Measurements from ENCODE around the gene CREB3L2. TPM values are rescaled to one million over a fixed set of nuclear protein-coding genes. Genes with fewer than 3 reads are reported as not detected.

The CREB3L2 gene
- total and polyA plus RNA-seq, 2 of the 8 experiments (the other 6 are each of a cell fraction or from before 2014, with no cell fraction given) = 14.4 to 48.3 TPM

- H3K27ac ChIP-seq (ENCODE audit: low read depth, low read length) = no peak overlapping the region
- no peaks in the 10 kb centered on the region for H3K27me3 ChIP-seq (replicated peaks in 1 of 4; ENCODE audit: control insufficient read depth in 3 of 4, extremely low read depth in 1 of 4, insufficient read depth in 3 of 4, low read length in 3 of 4)
- no peak overlapping the region for H4K91ac ChIP-seq (replicated peaks; ENCODE audit: insufficient read length, low read length)
- no peak overlapping the region for H3K56ac ChIP-seq (replicated peaks; ENCODE audit: insufficient read length, low read depth, low read length)
- H3K79me1 ChIP-seq (ENCODE audit: low read depth, low read length) = peaks cover 9% of the 10 kb centered on the region; the same call in 1 of the 2 replicates
- no peak overlapping the region for H2BK20ac ChIP-seq (ENCODE audit: low read length)
- H2BK12ac ChIP-seq (ENCODE audit: low read depth, low read length) = no peak overlapping the region; the same call in 1 of the 2 replicates
- H3K4me3 ChIP-seq (ENCODE audit: extremely low read depth in 1 of 4, insufficient read depth in 2 of 4, low read depth in 3 of 4, low read length in 4 of 4) = no peak overlapping the region
- no peak overlapping the region for H2BK5ac ChIP-seq (ENCODE audit: low read depth, low read length)
- H3K23ac ChIP-seq (ENCODE audit: insufficient read length) = no peak overlapping the region
- no peak overlapping the region for H3K14ac ChIP-seq (ENCODE audit: insufficient read length)
- H3K79me2 ChIP-seq (ENCODE audit: control insufficient read depth in 1 of 2, insufficient read depth in 2 of 2, low read length in 2 of 2) = peaks cover 3 to 65% of the 10 kb centered on the region in 2 experiments; a peak in 3 of 4 replicates
- H2BK120ac ChIP-seq (replicated peaks; ENCODE audit: low read depth, low read length) = no peak overlapping the region
- no peak overlapping the region for H3K4ac ChIP-seq (replicated peaks; ENCODE audit: insufficient read length, low read depth, low read length)
- H4K20me1 ChIP-seq (replicated peaks in 1 of 2; ENCODE audit: control insufficient read depth in 1 of 2, insufficient read depth in 2 of 2, low read length in 2 of 2) = no peaks in the 10 kb centered on the region
- H3K4me2 ChIP-seq (ENCODE audit: insufficient read depth in 1 of 2, low read depth in 2 of 2, low read length in 2 of 2) = no peak overlapping the region
- H3K9ac ChIP-seq (replicated peaks in 1 of 4; ENCODE audit: extremely low read depth in 1 of 4, low read depth in 3 of 4, low read length in 3 of 4) = no peak overlapping the region
- 91% methylated on average over 7 of the region's 7 CpGs; no CpG with 5 or more reads in 1 of the 2 experiments for WGBS, 2 experiments (ENCODE audit: extremely low coverage in 1 of 2, insufficient coverage in 1 of 2, insufficient read length in 1 of 2, insufficient replicate concordance in 2 of 2, low coverage in 1 of 2, low lambda C conversion rate in 2 of 2, missing lambda C conversion rate in 1 of 2)
- no peaks in the 10 kb centered on the region for H3K9me3 ChIP-seq (ENCODE audit: insufficient read depth in 2 of 2, low read depth in 1 of 2, low read length in 1 of 2)
- no peaks in the 10 kb centered on the region for H3K23me2 ChIP-seq (ENCODE audit: low read depth, low read length)
- no peaks in the 10 kb centered on the region; a peak in 1 of 8 replicates for H3K36me3 ChIP-seq (ENCODE audit: control insufficient read depth in 2 of 4, insufficient read depth in 4 of 4, low read length in 3 of 4)
- DNase-seq (ENCODE audit: low read depth in 1 of 2, low spot score in 2 of 2) = no peak
- no peak for FAIRE-seq
- H4K5ac ChIP-seq (ENCODE audit: insufficient read length, low read depth, low read length) = no peak overlapping the region
- CTCF ChIA-PET (ENCODE audit: partially characterized antibody) = interaction anchor here (1.4 kb wide), 1 partner anchor 56 kb away, joined by 4 read pairs; no protein-coding TSS in a partner anchor
- H2BK15ac ChIP-seq (ENCODE audit: low read length) = no peak overlapping the region
- H3K18ac ChIP-seq (ENCODE audit: extremely low read depth, low read length) = no peak overlapping the region
- H3K4me1 ChIP-seq (replicated peaks in 1 of 4; ENCODE audit: control insufficient read depth in 3 of 4, insufficient read depth in 4 of 4, low read length in 3 of 4) = peaks cover 0 to 22% (median 2%) of the 10 kb centered on the region in 4 experiments; a peak in 3 of 7 replicates
- POLR2A ChIA-PET (ENCODE audit: partially characterized antibody) = interaction anchor here (1.3 kb wide), 2 partner anchors 19 kb away, joined by 3 read pairs; no protein-coding TSS in a partner anchor
- H2AK5ac ChIP-seq (ENCODE audit: low read depth, low read length) = no peak overlapping the region
- no peak overlapping the region for H2AFZ ChIP-seq (ENCODE audit: low read length)
- no peak overlapping the region for H4K8ac ChIP-seq (ENCODE audit: extremely low read depth, insufficient read depth, low read length)
- no peak for TF ChIP-seq POU5F1 (IDR thresholded peaks at IDR 0.05; ENCODE audit: low read depth, low read length)
- no peak for TF ChIP-seq MAX (IDR thresholded peaks at IDR 0.05)
- TF ChIP-seq ZNF274 (IDR thresholded peaks at IDR 0.05; ENCODE audit: borderline replicate concordance, extremely low read depth, low read length) = no peak
- no peak for TF ChIP-seq GABPA (IDR thresholded peaks at IDR 0.05; ENCODE audit: borderline replicate concordance, insufficient read depth, low read length)
- TF ChIP-seq EZH2 (IDR thresholded peaks at IDR 0.05; ENCODE audit: low read depth, low read length, severe bottlenecking) = no peak
- no peak for TF ChIP-seq KDM4A (IDR thresholded peaks at IDR 0.05; ENCODE audit: low read depth, low read length, severe bottlenecking)
- no peak for TF ChIP-seq EP300 (IDR thresholded peaks at IDR 0.05; ENCODE audit: borderline replicate concordance in 1 of 2, low read depth in 2 of 2, low read length in 2 of 2)
- no peak for TF ChIP-seq TAF7 (optimal IDR thresholded peaks at IDR 0.05; ENCODE audit: borderline replicate concordance, low read depth, low read length)
Measured at GRCh38 chr7:137935884-137936508, 65.9 kb downstream of the CREB3L2 start.
